Mucosa of descending colon (tissue), 3 donors: ENCODE results near the gene DYRK3. TPM values are rescaled to one million over a fixed set of nuclear protein-coding genes. Genes with fewer than 3 reads are reported as not detected.
A peak's percentile ranks its signal among the peaks of the same experiment; 100 is the strongest.

ENCODE experiments used
- ATAC-seq: fragments of 200-7000 bp; cut with Tn5 transposase; one replicate; pipeline ENCODE4 v1.9.1; 2020; ENCODE audit warnings: mild to moderate bottlenecking, moderate library complexity
- DNase-seq, 3 donors: peaks; one replicate each; pipeline ENCODE4 v3.0.0-alpha.2; 2020
- H3K36me3 ChIP-seq: fragments of 200-600 bp; one replicate; pipeline ENCODE4 v1.8.0; 2021; ENCODE audit warnings: low read depth, mild to moderate bottlenecking
- H3K4me1 ChIP-seq: fragments of 200-600 bp; one replicate; pipeline ENCODE4 v1.8.0; 2021; ENCODE audit warnings: low read depth, mild to moderate bottlenecking
- H3K4me3 ChIP-seq: fragments of 200-600 bp; one replicate; pipeline ENCODE4 v1.8.0; 2021; ENCODE audit warnings: mild to moderate bottlenecking
- H3K9me3 ChIP-seq: fragments of 200-600 bp; one replicate; pipeline ENCODE4 v1.8.0; 2021; ENCODE audit warnings: mild to moderate bottlenecking
- CTCF ChIP-seq: fragments of 200-600 bp; IDR thresholded peaks from one replicate; pipeline ENCODE4 v1.8.0; 2022; ENCODE audit warnings: antibody characterized with exemption, mild to moderate bottlenecking
- intact Hi-C, 2 donors: fragments of 100-400 bp; cut with DNase I in 1 of 2; cut with micrococcal nuclease in 1 of 2; formaldehyde crosslinking; loops; one replicate each; pipeline versions ENCODE4 v1.11.0 to v1.11.1; 2022; cut with DNase I, micrococcal nuclease
- total RNA-seq, 3 donors: library from RNA; stranded (reverse); fragmentation: NEBNext Ultra II Directional in 2 of 3; extraction: Animal tissue kit (Norgen Biotek cat#: 25700) in 2 of 3; gene quantifications; one replicate each; pipeline versions ENCODE4 v1.2.1 to v1.2.4, GENCODE V29; 2021 to 2023
- donor health status: DM: no; HTN: no; CAD: no; lungs with moderate emphysema.
- donor health status: DM: no; HTN: no; CAD: no.
- donor health status: DM: no; HTN: yes; CAD: no.

DYRK3 gene
- total RNA-seq, 3 donors from 2014 or later = 0.61 to 4.7 (median 1.4) TPM

- DNase-seq = no peak
- no peak for TF ChIP-seq CTCF
- no peaks in the 10 kb centered on the region for H3K4me1 ChIP-seq
- H3K4me3 ChIP-seq = no peak overlapping the region
- intact Hi-C loops = no loop called here
- H3K9me3 ChIP-seq = no peaks in the 10 kb centered on the region
- no peak for ATAC-seq
- H3K36me3 ChIP-seq = no peaks in the 10 kb centered on the region
Measured at GRCh38 chr1:206646504-206646903, 11.2 kb downstream of the DYRK3 start.

GRCh38 chr1:206647224-206647623, 11.9 kb downstream of the DYRK3 start:
- Histone ChIP-seq H3K36me3 (no peaks in the 10 kb centered on the region), H3K9me3 (no peaks in the 10 kb centered on the region), H3K4me1 (no peaks in the 10 kb centered on the region), H3K4me3 (no peak overlapping the region)
- intact Hi-C loops = no loop called here
- ATAC-seq = no peak
- no peak for TF ChIP-seq CTCF
- DNase-seq = no peak

- no peak for TF ChIP-seq CTCF
- ATAC-seq = no peak
- intact Hi-C loops = no loop called here
Measured at GRCh38 chr1:206649261-206649921, 14.1 kb downstream of the DYRK3 start.

GRCh38 chr1:206651014-206651413, 15.7 kb downstream of the DYRK3 start:
- no peak for TF ChIP-seq CTCF
- intact Hi-C loops = no loop called here
- Histone ChIP-seq H3K4me3 (no peak overlapping the region), H3K36me3 (no peaks in the 10 kb centered on the region), H3K9me3 (no peaks in the 10 kb centered on the region), H3K4me1 (no peaks in the 10 kb centered on the region)
- DNase-seq (no peak), ATAC-seq (no peak)

More at GRCh38 chr1:206649261-206649921, 14.1 kb downstream of the DYRK3 start:
- no peaks in the 10 kb centered on the region for H3K9me3 ChIP-seq
- DNase-seq = no peak
- no peak overlapping the region for H3K4me3 ChIP-seq
- no peaks in the 10 kb centered on the region for H3K36me3 ChIP-seq
- no peaks in the 10 kb centered on the region for H3K4me1 ChIP-seq

- DNase-seq (peak in 1 of 3 donors; percentile 61), ATAC-seq (peak; percentile 14)
- intact Hi-C loops = no loop called here
- no peaks in the 10 kb centered on the region for H3K4me1 ChIP-seq
- TF ChIP-seq CTCF = no peak
- no peaks in the 10 kb centered on the region for H3K9me3 ChIP-seq
- H3K36me3 ChIP-seq = no peaks in the 10 kb centered on the region
- no peak overlapping the region for H3K4me3 ChIP-seq
Measured at GRCh38 chr1:206651958-206652890, 16.9 kb downstream of the DYRK3 start.
